ENCODE data around the gene ATP13A1.
"Not testable (repeated sequence)": the region's sequence is repeated elsewhere in the genome, so short reads cannot be mapped to it uniquely, and the experiment has no call there.

Gene ATP13A1

GRCh38 chr19:19619181-19619848, 44.2 kb downstream of the ATP13A1 start:
- no peak for DNase-seq

DNA sequence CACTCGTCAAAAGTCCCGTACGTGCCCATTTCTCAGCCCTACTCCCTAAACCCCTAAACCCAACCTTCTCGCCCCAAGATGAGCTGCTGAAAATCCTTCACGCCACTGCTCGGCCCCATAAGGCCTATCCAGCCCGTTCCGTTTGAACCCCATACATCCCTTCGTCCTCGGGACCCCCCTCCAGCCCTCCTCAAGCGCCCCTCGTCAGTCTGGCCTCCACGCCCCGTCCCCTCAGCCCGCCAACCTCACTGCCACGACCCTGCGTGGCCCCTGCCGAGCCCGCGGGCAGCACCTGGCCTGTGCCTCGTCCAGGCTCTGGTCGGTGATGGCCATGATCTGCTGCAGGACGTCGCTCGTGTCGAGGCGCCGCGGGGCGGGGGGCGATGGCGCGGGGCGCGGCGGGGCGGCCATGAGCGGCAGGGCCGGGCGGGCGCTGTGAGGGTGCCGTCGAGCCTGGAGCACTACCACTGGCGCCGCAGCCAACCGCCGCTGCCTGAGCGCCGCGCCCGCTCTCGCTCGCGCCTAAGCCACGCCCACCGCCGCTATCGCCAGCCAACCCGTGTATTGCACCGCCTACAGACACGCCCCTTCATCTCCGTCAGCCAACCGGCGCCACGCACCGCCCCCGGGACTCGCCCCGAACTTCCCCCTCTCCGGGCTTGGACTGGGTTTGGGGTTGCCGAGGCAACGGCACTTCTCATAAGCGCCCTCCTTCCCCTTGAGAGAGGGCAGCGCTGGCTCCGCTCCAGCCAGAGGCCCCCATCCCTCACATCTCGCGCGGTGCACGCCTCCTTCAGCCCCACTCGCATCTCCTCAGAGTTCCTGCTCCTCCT, 45.0 kb downstream of the ATP13A1 start, which contains the start of gene PBX4:
Gene PBX4 (minus strand): TSS at position 469 of the 833 bp plus-strand sequence. CDS start 58 bp downstream, at position 411.
- peak; percentile 90 for DNase-seq

DNA sequence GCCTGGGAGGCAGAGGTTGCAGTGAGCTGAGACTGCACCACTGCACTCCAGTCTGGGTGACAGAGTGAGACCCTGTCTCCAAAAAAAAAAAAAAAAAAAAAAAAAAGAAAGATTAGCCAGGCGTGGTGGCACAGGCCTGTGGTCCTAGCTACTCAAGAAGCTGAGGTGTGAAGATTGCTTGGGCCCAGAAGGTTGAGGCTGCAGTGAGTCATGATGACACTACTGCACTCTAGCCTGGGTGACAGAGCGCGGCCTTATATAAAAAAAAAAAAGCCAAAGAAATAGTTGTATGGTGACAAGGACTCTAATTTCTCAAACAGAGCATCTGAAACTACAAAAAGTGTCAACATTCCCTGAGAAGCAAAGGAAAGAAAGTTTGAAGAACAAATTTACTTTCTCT, 48.4 kb downstream of the ATP13A1 start:
- DNase-seq: peak; percentile 80

DNA sequence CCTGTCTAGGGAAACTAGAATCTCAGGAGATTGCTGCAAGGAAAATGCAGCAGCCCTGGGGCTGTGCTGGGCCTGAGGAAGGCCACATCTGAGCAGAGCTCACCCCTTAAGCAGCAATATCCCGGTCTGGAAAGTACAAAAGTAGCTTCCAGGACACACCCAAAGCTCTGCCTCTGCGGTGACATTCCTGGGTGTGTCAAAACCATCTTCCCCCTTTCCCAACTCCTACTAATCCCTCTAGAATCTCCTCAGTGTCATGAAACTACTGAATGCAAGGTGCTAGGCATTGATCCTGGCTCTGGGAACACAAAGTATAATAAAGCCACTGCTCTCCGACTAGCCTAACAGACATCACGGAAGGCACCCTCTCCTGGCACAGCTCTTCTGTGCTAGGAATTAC, 50.0 kb downstream of the ATP13A1 start:
- DNase-seq: peak; percentile 70

DNA sequence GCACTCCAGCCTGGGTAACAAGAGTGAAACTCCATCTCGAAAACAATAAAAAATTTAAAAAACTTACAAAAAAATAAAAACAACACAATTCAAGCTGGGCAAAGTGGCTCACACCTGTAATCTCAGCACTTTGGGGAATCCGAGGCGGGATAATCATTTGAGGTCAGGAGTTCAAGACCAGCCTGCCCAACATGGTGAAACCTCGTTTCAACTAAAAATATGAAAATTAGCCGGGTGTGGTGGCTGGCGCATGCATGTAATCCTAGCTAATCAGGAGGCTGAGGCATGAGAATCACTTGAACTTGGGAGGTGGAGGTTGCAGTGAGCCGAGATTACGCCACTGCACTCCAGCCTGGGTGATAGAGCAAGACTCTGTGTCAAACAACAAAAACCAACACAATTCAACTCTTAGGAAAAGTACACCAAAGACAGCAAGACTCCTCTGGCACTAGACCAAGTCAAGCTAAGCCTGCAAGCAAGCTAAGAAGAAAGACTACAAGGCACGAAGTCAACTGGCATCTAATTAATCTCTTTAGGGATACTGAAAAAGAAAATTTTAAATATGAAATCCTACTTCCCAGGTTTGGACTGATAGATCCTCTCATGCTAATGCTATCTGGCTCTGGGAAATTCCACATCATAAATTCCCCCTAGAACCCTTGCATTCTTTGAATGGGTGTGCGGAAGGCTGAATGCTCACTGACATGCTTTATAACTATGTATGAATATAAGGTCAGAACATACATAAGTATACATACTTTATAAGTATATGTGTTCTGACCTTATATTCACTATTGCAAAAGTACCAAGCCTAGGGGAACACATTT, 52.9 kb downstream of the ATP13A1 start:
- DNase-seq: peak; percentile 32

GRCh38 chr19:19606686-19607085, 56.8 kb downstream of the ATP13A1 start:
- DNase-seq: not testable (repeated sequence)

- DNase-seq: no peak
Measured at GRCh38 chr19:19606021-19606420, 57.5 kb downstream of the ATP13A1 start.

GRCh38 chr19:19602713-19603324, 60.7 kb downstream of the ATP13A1 start:
- no peak for DNase-seq

DNA sequence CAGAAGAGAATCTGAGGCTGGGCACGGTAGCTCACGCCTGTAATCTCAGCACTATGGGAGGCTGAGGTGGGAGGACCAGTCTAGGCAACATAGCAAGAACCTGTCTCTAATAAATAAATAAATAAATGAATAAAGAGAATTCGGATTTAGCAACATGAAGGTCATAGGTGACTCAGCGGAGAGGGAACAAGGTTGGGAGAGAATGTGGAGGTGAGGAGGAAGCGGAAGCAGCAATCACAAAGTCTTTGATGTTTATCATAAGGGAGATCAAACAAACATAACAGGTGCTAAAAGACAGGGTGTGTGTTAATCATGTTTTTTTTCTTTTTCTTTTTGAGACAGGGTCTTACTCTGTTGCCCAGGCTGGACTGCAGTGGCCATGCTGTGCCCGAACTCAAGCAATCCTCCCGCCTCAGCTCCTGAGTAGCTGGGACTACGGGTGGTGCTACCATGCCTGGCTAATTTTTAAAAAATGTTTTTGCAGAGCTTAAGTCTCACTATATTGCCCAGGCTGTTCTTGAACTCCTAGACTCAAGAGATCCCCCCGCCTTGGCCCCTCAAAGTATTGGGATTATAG, 61.3 kb downstream of the ATP13A1 start:
- no peak for DNase-seq

DNA sequence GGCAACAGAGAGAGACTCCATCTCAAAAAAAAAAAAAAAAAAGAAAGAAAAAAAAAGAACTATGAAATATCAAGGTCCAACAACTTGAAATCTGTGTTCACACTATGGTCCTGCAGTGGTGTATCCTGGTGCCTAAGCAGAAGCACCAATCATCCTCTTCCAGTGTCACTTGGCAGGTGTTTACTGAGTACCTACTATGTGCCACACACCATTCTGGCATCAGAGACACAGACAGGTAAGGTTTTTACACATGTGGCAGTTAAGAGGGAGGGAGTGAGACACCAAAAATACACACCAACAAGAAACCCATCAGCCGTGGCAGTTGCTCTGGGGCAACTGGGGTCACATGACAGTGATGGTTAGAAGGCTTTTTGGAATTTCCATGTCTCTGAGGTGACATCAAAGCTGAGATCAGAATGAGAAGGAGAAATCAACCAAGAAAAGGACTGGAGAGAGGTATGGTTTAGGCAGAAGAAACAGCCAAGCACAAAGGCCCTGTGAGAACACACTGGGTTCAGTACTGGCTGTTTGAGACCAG, 62.6 kb downstream of the ATP13A1 start:
- DNase-seq: no peak

DNA sequence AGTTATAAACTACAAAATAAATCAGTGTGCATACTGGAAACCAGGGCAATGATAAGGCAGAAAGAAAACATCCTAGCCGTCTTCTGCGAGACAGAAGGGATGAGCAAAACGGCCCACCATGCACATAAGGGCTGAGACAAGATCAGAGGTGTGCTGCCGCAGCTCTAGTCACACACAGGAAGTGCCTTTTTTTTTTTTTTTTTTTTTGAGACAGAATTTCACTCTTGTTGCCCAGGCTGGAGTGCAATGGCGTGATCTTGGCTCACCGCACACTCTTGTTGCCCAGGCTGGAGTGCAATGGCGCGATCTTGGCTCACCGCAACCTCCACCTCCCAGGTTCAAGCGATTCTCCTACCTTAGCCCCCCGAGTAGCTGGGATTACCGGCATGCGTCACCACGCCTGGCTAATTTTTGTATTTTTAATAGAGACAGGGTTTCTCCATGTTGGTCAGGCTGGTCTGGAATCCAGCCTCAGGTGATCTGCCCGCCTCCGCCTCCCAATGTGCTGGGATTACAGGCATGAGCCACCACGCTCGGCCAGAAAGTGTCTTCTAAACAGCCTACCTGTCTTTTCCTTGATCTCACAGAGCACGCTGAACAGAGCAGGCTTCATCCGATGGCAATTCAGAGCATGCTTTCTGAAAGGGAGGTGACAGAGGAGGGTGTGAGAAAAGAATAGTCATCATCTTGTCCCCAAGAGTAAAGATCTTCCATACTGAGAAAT, 64.6 kb downstream of the ATP13A1 start:
- DNase-seq: not testable (repeated sequence)

DNA sequence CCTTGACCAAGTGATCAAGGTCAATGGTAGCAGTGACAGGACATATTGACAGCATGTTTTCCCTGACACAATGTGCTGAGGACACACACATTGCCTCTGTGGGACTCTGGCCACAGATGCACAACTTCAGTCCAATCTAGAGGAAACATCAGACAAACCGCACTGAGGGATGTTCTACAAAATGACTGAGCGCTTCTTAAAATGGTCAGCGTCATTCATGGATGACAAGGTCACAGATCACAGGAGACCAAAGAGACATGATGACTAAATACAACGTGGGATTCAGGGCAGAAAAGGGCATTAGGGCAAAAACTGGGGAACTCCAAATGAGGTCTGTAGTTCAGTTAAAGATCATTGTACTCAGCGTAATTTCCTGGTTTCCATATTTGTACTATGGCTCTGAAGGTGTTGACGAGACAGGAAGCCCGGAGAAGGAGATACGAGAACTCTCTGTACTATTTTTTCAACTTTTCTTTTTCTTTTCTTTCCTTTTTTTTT, 65.6 kb downstream of the ATP13A1 start:
- no peak for DNase-seq

Data from fibroblast of skin of back (primary cell).